GM12801 (cell line): ENCODE measurements around the gene TTN.

Experiments used
- CTCF ChIP-seq: IDR thresholded peaks from one replicate; pipeline ENCODE4 v1.5.1; 2011; ENCODE audit warnings: control low read depth; ENCODE audit not compliant: insufficient read length; ENCODE audit errors: extremely low read depth

Gene TTN

GRCh38 chr2:178700922-178701342 lies 106.3 kb downstream of the TTN start:
- peak; percentile 74 for TF ChIP-seq CTCF

- TF ChIP-seq CTCF = no peak
Measured at GRCh38 chr2:178700136-178700535, 107.1 kb downstream of the TTN start.

- no peak for TF ChIP-seq CTCF
Measured at GRCh38 chr2:178692845-178693244, 114.4 kb downstream of the TTN start.

- no peak for TF ChIP-seq CTCF
Measured at GRCh38 chr2:178689808-178690207, 117.4 kb downstream of the TTN start.

GRCh38 chr2:178683877-178684276 lies 123.3 kb downstream of the TTN start:
- no peak for TF ChIP-seq CTCF

GRCh38 chr2:178681081-178681480 lies 126.1 kb downstream of the TTN start:
- TF ChIP-seq CTCF = no peak

- no peak for TF ChIP-seq CTCF
Measured at GRCh38 chr2:178679891-178680290, 127.3 kb downstream of the TTN start.

GRCh38 chr2:178677599-178677998 lies 129.6 kb downstream of the TTN start:
- TF ChIP-seq CTCF = no peak
